ENCODE results near the gene WFDC1.

WFDC1 gene

GRCh38 chr16:84284154-84284722, 10.4 kb upstream of the WFDC1 start:
- no peak overlapping the region for H3K27ac ChIP-seq
- no peak for DNase-seq
- no peak for TF ChIP-seq CTCF (IDR thresholded peaks at IDR 0.05; ENCODE audit: low read depth, low read length, missing control alignments)
- in situ Hi-C loops (cut with HindIII; ENCODE audit: low pct_ligation_motif_present, low sequenced_read_pairs): no loop called here
- H3K27me3 ChIP-seq (replicated peaks): peaks cover 4% of the 10 kb centered on the region
- H3K36me3 ChIP-seq (replicated peaks): no peaks in the 10 kb centered on the region
- no peak overlapping the region for H3K4me3 ChIP-seq (ENCODE audit: low read depth, low read length)

GRCh38 chr16:84286578-84287240, 8.0 kb upstream of the WFDC1 start:
- H3K27ac ChIP-seq: no peak overlapping the region
- DNase-seq: peak; percentile 16
- in situ Hi-C loops (cut with HindIII; ENCODE audit: low pct_ligation_motif_present, low sequenced_read_pairs): no loop called here

GRCh38 chr16:84288902-84289301, 5.8 kb upstream of the WFDC1 start:
- H3K36me3 ChIP-seq (replicated peaks): no peaks in the 10 kb centered on the region
- no peak for TF ChIP-seq CTCF (IDR thresholded peaks at IDR 0.05; ENCODE audit: low read depth, low read length, missing control alignments)
- in situ Hi-C loops (cut with HindIII; ENCODE audit: low pct_ligation_motif_present, low sequenced_read_pairs): no loop called here
- H3K4me3 ChIP-seq (ENCODE audit: low read depth, low read length): no peak overlapping the region
- H3K27ac ChIP-seq: no peak overlapping the region
- H3K27me3 ChIP-seq (replicated peaks): peaks cover 3% of the 10 kb centered on the region
- no peak for DNase-seq

More at GRCh38 chr16:84286578-84287240, 8.0 kb upstream of the WFDC1 start:
- H3K4me3 ChIP-seq (ENCODE audit: low read depth, low read length): no peak overlapping the region
- peaks cover 3% of the 10 kb centered on the region for H3K27me3 ChIP-seq (replicated peaks)
- H3K36me3 ChIP-seq (replicated peaks): no peaks in the 10 kb centered on the region
- TF ChIP-seq CTCF (IDR thresholded peaks at IDR 0.05; ENCODE audit: low read depth, low read length, missing control alignments): no peak

GRCh38 chr16:84291226-84291625, 3.5 kb upstream of the WFDC1 start:
- no peak for TF ChIP-seq CTCF (IDR thresholded peaks at IDR 0.05; ENCODE audit: low read depth, low read length, missing control alignments)
- Histone ChIP-seq H3K27ac (no peak overlapping the region), H3K36me3 (replicated peaks) (no peaks in the 10 kb centered on the region), H3K4me3 (ENCODE audit: low read depth, low read length) (no peak overlapping the region), H3K27me3 (replicated peaks) (peaks cover 26% of the 10 kb centered on the region)
- in situ Hi-C loops (cut with HindIII; ENCODE audit: low pct_ligation_motif_present, low sequenced_read_pairs): no loop called here
- no peak for DNase-seq

GRCh38 chr16:84292011-84292410, 2.7 kb upstream of the WFDC1 start:
- in situ Hi-C loops (cut with HindIII; ENCODE audit: low pct_ligation_motif_present, low sequenced_read_pairs): no loop called here
- Histone ChIP-seq H3K36me3 (replicated peaks) (no peaks in the 10 kb centered on the region), H3K4me3 (ENCODE audit: low read depth, low read length) (no peak overlapping the region), H3K27me3 (replicated peaks) (peaks cover 32% of the 10 kb centered on the region), H3K27ac (no peak overlapping the region)
- no peak for TF ChIP-seq CTCF (IDR thresholded peaks at IDR 0.05; ENCODE audit: low read depth, low read length, missing control alignments)
- no peak for DNase-seq

GRCh38 chr16:84293406-84293805, 1.3 kb upstream of the WFDC1 start:
- H3K4me3 ChIP-seq (ENCODE audit: low read depth, low read length): no peak overlapping the region
- no peak for DNase-seq
- no peak overlapping the region for H3K27ac ChIP-seq
- H3K36me3 ChIP-seq (replicated peaks): no peaks in the 10 kb centered on the region
- in situ Hi-C loops (cut with HindIII; ENCODE audit: low pct_ligation_motif_present, low sequenced_read_pairs): no loop called here
- TF ChIP-seq CTCF (IDR thresholded peaks at IDR 0.05; ENCODE audit: low read depth, low read length, missing control alignments): no peak
- H3K27me3 ChIP-seq (replicated peaks): peaks cover 32% of the 10 kb centered on the region

Data from brain microvascular endothelial cell (primary cell).